IMR-90 (cell line): ENCODE data around the gene GPC5.

Experiments
- CTCF ChIP-seq: conservative IDR thresholded peaks from 2 replicates; pipeline ENCODE4 v1.5.1; 2012; ENCODE audit warnings: mild to moderate bottlenecking, low read depth, low read length, improper control_type of control experiment
- FOS ChIP-seq: fragments of 150-350 bp; IDR thresholded peaks from 2 replicates; pipeline ENCODE4 v1.6.1; 2016; ENCODE audit warnings: low read depth, low read length
- MAFK ChIP-seq: IDR thresholded peaks from 2 replicates; pipeline ENCODE4 v1.6.1; 2012; ENCODE audit warnings: low read depth, low read length, improper control_type of control experiment
- MAZ ChIP-seq: IDR thresholded peaks from 2 replicates; pipeline ENCODE4 v1.6.1; 2012; ENCODE audit warnings: low read depth, mild to moderate bottlenecking, low read length, improper control_type of control experiment, moderate library complexity, borderline replicate concordance
- POLR2A ChIP-seq: IDR thresholded peaks from 2 replicates; pipeline ENCODE4 v1.6.1; 2012; ENCODE audit warnings: mild to moderate bottlenecking, low read depth, low read length
- RAD21 ChIP-seq: IDR thresholded peaks from 2 replicates; pipeline ENCODE4 v1.6.1; 2012; ENCODE audit warnings: low read length, improper control_type of control experiment
- RCOR1 ChIP-seq: IDR thresholded peaks from 2 replicates; pipeline ENCODE4 v1.6.1; 2012; ENCODE audit warnings: mild to moderate bottlenecking, low read length, improper control_type of control experiment; ENCODE audit not compliant: insufficient replicate concordance
- USF2 ChIP-seq: fragments of 150-350 bp; IDR thresholded peaks from 2 replicates; pipeline ENCODE4 v1.6.1; 2017; ENCODE audit warnings: mild to moderate bottlenecking, antibody characterized with exemption, low read length, low read depth

DNA sequence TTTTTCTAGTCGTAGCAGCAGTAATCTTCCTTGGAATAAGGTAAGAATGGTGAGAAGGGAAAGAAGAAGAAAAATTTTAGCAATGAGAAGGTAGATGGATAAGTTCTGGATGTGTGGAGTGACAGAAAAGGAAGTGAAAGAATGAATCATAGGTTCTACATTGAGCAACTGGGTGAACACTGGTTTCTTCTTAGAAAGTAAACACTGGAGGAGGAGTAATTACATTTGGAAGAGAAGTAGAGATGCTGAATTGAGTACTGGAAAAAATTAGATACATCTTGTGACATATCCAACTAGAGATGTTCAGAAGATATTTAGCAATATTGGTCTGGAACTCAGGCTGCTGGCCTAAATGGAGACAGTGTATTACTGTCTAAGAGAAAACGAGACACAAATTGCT lies 148.5 kb downstream of the GPC5 start:
- TF ChIP-seq CTCF (no peak), POLR2A (no peak), USF2 (no peak), RCOR1 (no peak), MAZ (no peak), FOS (no peak), MAFK (no peak), RAD21 (no peak)
